ENCODE data around the gene ZMIZ2.
"Not testable (repeated sequence)": the region's sequence is repeated elsewhere in the genome, so short reads cannot be mapped to it uniquely, and the experiment has no call there.

The ZMIZ2 gene, protein sequence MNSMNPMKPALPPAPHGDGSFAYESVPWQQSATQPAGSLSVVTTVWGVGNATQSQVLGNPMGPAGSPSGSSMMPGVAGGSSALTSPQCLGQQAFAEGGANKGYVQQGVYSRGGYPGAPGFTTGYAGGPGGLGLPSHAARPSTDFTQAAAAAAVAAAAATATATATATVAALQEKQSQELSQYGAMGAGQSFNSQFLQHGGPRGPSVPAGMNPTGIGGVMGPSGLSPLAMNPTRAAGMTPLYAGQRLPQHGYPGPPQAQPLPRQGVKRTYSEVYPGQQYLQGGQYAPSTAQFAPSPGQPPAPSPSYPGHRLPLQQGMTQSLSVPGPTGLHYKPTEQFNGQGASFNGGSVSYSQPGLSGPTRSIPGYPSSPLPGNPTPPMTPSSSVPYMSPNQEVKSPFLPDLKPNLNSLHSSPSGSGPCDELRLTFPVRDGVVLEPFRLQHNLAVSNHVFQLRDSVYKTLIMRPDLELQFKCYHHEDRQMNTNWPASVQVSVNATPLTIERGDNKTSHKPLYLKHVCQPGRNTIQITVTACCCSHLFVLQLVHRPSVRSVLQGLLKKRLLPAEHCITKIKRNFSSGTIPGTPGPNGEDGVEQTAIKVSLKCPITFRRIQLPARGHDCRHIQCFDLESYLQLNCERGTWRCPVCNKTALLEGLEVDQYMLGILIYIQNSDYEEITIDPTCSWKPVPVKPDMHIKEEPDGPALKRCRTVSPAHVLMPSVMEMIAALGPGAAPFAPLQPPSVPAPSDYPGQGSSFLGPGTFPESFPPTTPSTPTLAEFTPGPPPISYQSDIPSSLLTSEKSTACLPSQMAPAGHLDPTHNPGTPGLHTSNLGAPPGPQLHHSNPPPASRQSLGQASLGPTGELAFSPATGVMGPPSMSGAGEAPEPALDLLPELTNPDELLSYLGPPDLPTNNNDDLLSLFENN
- 20.0 to 72.7 (median 36.5) reads per million in 17 experiments for total RNA-seq

DNA sequence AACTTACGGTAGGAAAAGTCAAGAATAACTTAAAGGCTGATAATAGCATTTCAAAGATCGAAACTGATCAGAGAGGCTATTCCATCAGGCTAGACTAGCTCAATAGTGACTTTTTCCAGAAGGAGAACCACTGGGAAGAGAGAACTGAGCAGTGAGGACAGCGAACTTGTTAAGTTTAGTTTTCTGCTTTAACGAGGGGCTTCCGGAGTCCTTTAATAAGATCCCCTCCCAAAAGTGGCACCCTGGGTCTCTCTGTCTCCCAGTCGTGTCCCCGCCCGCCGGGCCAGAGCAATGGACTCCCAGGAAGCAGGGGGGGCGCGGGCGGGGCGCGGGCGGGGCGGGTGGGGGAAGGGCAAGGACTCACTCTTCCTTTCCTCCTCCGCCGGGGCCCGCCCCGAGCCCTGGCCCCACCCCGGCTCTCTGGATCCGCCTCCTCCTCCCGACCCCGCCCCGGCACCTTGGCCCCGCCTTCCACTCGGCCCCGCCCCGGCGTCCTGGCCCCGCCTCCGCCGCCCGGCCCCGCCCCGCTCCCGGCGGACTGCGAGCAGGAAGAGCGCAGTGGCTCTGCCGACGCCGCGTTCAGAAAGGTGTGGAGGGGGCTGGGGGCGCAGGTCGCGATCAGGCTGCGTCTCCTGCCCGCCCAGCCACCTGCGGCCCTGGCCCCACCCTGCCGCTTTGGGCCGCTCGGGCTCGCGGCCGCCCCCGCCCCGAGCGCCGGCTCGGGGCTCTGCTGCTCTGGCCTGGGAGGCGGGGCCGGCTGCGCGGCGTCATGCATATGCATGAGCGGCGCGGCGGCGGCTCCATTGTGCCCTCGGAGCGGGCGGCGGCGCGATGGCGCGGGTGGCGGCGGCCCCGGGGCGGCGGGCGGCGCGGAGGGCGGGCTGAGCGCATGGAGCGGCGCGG is at the start of gene ZMIZ2:
Gene ZMIZ2, plus strand, starts transcription at position 803 of the 903 bp plus-strand sequence. CDS start 7,403 bp downstream, outside the sequence.
- DNase-seq, result peak; percentile 93 to 98 (median 96)

- DNase-seq, result not testable (repeated sequence)
Observed at GRCh38 chr7:44699598-44699997, 49.0 kb upstream of the ZMIZ2 start.

DNA sequence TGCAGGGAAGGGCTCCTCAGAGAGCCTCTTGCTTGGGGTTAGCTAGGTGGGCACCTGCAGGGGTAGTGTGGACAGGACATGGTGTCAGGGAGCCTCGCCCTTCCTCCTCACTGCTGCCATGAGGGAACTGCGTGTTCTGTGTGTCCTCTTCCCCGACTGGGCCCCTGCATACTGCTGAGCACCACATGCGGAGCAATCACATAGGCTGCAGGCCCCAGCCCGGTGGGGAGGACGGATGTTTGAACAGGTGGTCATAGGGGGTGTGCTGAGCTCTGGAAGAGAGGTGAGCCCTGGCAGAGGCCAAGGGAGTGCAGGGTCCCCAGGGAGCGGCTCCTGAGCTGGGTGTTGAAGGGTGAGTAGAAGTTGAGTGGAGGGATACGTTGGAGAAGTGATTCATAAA is 48.3 kb upstream of the ZMIZ2 start:
- DNase-seq, result no peak

- DNase-seq, result not testable (repeated sequence)
Observed at GRCh38 chr7:44703391-44703790, 45.3 kb upstream of the ZMIZ2 start.

- DNase-seq, result no peak
Observed at GRCh38 chr7:44703921-44704320, 44.7 kb upstream of the ZMIZ2 start.

DNA sequence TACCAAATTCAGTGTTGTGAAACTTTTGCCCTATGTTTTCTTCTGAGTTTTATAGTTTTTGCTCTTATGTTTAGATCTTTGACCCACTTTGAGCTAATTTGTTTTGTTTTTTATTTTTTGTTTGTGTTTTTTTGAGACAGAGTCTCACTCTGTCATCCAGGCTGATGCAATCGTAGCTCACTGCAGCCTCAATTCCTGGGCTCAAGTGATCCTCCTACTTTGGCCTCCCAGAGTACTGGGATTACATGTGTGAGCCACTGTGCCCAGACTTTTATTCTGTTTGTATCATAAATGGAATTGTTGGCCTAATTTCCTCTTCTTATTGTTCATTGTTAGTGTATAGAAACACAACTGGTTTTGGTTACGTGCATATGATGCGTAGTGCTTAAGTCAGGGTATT is 43.2 kb upstream of the ZMIZ2 start:
- DNase-seq, result no peak

DNA sequence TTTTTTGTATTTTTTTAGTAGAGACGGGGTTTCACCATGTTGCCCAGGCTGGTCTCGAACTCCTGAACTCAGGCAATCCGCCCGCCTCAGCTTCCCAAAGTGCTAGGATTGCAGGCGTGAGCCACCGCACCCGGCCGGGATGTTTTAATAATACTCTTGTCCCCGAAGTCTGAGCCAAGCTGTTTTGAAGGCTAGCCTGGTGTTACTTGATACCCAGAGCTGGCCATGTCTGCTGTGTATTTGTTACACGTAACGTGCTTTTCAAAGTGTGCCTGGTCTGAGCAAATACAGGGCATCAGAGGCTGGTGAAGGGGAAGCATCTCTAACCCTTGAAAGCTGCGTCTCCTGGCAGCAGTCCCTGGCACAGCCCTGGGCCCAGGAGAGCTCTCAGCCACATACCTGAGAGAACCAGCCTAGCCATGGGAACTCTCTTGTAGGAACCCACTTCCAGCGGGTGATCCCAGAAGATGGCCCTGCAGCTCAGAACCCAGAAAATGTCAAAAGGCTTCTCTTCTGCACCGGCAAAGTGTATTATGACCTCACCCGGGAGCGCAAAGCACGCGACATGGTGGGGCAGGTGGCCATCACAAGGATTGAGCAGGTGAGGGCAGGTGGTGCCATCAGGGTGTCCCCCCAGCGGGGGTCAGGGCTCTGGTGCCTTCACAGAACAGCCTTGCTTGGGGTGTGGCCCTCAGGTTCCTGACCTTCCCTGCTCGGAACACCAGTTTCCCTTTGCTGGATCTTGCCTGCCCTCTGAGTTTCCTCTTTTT is 41.7 kb upstream of the ZMIZ2 start:
- DNase-seq, result no peak

DNA sequence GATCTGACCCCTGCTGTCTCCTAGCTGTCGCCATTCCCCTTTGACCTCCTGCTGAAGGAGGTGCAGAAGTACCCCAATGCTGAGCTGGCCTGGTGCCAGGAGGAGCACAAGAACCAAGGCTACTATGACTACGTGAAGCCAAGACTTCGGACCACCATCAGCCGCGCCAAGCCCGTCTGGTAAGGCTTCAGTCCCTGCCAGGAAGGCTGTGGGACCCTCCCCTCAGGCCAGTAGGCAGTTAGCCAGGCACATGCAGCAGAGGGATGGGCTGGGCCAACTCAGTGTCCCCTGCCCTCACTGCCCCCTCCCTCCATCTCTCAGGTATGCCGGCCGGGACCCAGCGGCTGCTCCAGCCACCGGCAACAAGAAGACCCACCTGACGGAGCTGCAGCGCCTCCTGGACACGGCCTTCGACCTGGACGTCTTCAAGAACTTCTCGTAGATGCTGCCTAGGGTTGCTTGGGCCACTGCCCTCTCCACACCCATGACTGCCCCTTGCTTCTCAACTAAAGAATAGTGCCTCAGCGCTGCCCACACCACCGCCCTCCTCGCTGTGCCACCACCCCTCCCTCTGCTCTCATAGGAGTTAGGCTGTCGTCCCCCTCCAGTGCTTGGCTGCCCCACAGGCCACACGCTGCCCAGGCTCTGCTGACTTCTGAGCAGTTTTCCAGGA is 41.0 kb upstream of the ZMIZ2 start:
- DNase-seq, result no peak

- DNase-seq, result no peak
Observed at GRCh38 chr7:44709011-44709915, 39.4 kb upstream of the ZMIZ2 start.

- no peak for DNase-seq
Observed at GRCh38 chr7:44709945-44710596, 38.6 kb upstream of the ZMIZ2 start.

DNA sequence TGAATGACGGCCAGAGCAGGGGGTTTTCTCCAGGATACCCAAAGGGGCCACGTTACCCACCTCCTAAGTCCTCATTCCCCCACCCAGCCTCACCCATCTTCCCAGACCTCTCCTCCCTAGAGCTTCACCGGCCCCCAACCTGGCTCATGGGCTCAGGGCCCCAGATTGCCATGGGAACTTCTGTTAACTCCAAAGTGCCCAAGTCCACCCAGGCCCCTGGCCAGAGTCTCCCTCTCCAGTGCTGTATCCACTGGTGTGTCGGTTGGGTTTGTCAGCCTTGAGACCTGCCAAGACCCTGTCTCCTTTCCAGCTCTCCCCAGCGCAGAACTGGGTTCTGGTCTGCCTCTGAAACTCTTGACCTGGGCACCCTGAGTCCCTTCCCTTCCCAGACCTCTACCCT is 37.1 kb upstream of the ZMIZ2 start:
- DNase-seq, result no peak

GRCh38 chr7:44712012-44712411 is 36.6 kb upstream of the ZMIZ2 start:
- no peak for DNase-seq

DNA sequence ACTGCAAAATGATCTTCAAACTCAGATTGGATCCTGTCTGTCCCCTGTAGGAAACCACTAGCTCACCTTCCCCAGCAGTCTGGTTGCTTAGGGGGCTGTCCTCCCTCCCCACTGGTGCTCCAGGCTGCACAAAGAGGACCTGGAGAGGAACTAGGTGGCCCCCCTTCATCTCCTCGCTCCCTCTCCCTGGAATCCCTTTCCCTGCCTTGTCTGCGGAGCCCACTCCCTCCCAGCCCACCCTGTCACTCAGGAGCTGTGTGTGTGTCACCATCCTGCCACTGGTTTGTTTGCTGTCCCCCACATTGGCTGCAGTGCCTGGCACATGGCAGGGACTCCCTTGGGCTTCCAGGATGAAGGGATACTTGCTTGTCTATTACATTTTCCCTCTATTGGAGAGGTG is 35.5 kb upstream of the ZMIZ2 start:
- DNase-seq, result no peak

DNA sequence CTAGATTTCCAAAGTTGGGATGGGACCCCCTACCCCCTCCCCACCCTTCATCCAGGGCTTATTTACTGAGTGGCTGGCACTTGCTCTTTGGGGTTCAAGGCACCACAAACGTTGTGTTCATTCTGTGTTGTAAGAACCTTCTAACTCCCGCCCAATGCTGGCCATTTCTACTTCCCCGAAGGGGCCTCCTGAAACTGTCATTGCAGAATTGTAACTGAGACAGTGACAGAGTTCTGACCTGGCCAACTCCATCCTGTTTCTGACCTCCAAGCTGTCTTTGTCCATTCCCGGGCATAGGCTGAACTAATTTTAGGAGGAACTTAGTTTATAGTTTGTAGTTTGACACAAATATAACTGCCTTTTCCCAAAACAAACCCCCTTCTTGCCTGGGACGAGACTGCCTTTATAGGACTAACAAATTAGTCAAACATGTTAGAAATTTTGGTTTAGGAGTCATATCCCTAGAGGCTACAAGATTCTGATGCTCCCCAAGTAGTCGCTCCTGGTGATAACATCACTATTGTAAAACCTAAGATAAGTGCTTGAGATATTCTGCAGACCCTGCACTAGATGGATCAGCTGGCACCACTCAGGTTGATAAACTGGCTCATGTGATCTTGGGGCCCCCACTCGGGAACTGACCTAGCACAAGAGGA is 34.8 kb upstream of the ZMIZ2 start:
- DNase-seq, result peak in 2 of 4 experiments; percentile 22

DNA sequence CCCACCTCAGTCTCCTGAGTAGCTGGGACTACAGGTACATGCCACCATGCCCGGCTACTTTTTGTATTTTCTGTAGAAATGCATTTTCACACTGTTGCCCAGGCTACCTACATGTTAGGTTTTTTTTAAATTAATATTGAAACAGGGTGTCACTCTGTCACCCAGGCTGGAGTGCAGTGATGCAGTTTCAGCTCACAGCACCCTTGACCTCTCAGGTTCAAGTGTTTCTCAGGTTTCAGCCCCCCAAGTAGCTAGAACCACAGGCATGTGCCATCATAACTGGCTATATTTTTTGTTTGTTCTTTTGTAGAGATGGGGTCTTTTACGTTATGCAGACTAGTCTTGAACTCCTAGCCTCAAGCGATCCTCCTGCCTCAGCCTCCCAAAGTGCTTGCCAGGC is 32.4 kb upstream of the ZMIZ2 start:
- no peak for DNase-seq

DNA sequence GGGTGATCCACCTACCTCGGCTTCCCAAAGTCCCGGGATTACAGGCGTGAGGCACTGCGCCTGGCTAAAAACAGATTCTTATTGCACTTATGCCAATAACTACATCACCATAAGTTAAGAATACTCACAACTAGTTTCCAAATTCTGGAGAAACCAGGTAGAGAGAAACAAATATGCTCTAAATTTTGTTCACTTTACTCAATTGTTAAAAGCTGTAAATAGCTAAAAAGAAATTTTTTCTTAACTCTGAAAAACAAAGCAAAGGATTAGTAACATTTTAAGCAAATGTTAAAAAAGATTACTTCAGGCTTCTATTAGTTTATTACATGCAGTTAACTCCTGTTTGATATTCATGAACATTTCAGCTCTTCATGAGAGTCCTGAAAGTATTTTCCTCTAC is 28.3 kb upstream of the ZMIZ2 start:
- DNase-seq, result no peak

DNA sequence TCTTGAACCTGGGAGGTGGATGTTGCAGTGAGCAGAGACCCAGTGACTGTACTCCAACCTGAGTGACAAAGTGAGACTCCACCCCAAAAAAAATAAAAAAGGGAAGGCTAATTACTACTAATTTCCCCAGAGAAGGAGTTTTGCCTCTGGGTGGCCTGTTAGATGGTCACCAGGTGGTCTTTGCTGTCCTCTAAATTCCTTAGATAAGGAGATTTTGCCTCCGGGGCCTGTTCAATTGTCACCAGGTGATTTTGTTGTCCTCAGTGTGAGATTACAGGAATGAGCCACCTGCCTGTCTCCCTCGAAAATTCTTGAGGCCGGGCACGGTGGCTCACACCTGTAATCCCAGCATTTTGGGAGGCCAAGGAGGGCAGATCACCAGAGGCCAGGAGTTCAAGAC is 24.4 kb upstream of the ZMIZ2 start:
- DNase-seq, result no peak

DNA sequence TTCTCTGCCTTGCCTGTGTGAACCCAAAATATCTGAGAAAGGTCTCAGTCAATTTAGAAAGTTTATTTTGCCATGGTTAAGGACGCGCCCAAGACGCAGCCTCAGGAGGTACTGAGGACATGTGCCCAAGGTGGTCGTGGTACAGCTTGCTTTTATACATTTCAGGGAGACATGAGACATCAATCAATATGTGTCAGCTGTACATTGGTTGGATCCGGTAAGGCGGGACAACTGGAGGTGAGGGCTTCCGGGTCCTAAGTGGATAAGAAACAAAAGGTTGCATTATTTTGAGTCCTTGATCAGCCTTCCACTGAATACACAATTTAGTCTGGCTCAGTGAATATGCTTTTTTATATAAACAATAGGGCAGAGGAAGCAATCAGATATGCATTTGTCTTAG is 22.4 kb upstream of the ZMIZ2 start:
- DNase-seq, result not testable (repeated sequence)
